IgD-negative memory B cell (primary cell): ENCODE measurements around the gene C20orf141. TPM values are rescaled to one million over a fixed set of nuclear protein-coding genes. Genes with fewer than 3 reads are reported as not detected.
A peak's percentile ranks its signal among the peaks of the same experiment; 100 is the strongest.

ENCODE experiments used
- H3K27ac Mint-ChIP-seq, 3 donors: one replicate each; pipeline ENCODE4 v1.8.0; 2020 to 2022; ENCODE audit warnings: mild to moderate bottlenecking in 3 of 3, mixed read lengths in 3 of 3, moderate library complexity in 1 of 3
- H3K27me3 Mint-ChIP-seq: one replicate; pipeline ENCODE4 v1.8.0; 2021; ENCODE audit warnings: mixed read lengths
- H3K36me3 Mint-ChIP-seq: one replicate; pipeline ENCODE4 v1.8.0; 2020; ENCODE audit warnings: mild to moderate bottlenecking, mixed read lengths
- H3K4me1 Mint-ChIP-seq, 3 donors: one replicate each; pipeline ENCODE4 v1.8.0; 2020 to 2022; ENCODE audit warnings: mixed read lengths in 3 of 3, mild to moderate bottlenecking in 1 of 3
- H3K4me3 Mint-ChIP-seq, 4 donors: one replicate each; pipeline ENCODE4 v1.8.0; 2020 to 2022; ENCODE audit warnings: mild to moderate bottlenecking in 4 of 4, mixed read lengths in 4 of 4, moderate library complexity in 3 of 4
- H3K9me3 Mint-ChIP-seq, 3 donors: one replicate each; pipeline ENCODE4 v1.8.0; 2020 to 2021; ENCODE audit warnings: mixed read lengths in 3 of 3, mild to moderate bottlenecking in 1 of 3
- polyA plus RNA-seq: library from polyadenylated mRNA; unstranded; fragments of 300-500 nt; fragmentation: Illumina TruSeq; gene quantifications from one replicate; pipeline ENCODE4 v1.2.3, GENCODE V29; 2021

C20orf141 gene
- polyA plus RNA-seq, 1 donor from 2014 or later = not detected

DNA sequence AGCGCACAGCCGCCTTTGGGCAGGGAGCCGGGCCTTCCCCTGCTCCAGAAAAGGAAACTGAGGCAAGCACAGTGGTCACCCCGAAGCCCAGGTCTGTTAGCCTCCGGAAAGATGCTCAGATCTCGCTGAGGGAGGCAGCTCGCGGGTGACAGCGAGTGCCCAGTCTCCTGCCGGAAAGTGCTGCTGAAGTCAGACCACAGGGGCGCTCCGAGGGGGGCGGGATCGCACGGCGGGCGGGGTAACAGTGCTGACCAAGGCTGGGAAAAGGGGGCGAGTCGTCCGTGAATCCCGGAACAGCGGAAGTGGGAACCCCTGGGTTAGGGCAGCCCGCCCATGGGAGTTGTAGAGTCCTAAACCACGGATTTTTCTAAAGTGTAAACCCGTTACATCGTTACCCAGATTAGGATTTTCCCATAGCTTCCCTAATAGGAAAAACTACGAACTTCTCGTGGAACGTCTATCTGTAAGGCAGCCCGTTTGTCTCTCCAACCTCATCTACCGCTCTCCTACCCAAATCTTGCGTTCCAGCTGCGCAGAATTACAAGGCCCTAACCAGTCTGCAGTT, 26.3 kb downstream of the C20orf141 start:
- peaks cover 6 to 27% (median 10%) of the 10 kb centered on the region in 3 donors for H3K4me1 Mint-ChIP-seq
- peaks cover 2% of the 10 kb centered on the region for H3K36me3 Mint-ChIP-seq
- no peaks in the 10 kb centered on the region for H3K27me3 Mint-ChIP-seq
- peak overlapping the region; percentile 85 to 98 (median 94) for H3K4me3 Mint-ChIP-seq
- H3K27ac Mint-ChIP-seq = peak overlapping the region in 2 of 3 donors; percentile 83 to 87
- H3K9me3 Mint-ChIP-seq = no peaks in the 10 kb centered on the region

DNA sequence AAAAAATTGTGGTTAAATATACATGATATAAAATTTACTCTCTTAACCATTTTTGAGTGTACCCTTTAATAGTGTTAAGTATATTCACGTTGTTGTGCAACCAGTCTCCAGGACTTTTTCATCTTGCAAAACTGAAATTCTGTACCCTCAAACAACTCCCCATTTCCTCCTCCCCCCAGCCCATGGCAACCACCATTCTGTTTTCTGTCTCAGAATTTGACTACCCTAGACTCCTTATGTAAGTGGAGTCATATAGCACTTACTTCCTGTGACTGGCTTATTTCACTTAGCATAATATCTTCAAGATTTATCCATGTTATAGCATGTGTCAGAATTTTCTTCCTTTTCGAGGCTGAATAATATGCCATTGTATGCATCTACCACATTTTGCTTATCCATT, 30.8 kb downstream of the C20orf141 start:
- Mint-ChIP-seq H3K9me3 (no peaks in the 10 kb centered on the region), H3K4me3 (peak overlapping the region in 1 of 4 donors; percentile 27), H3K27ac (no peak overlapping the region), H3K36me3 (peaks cover 6% of the 10 kb centered on the region), H3K27me3 (no peaks in the 10 kb centered on the region), H3K4me1 (peaks cover 0 to 13% (median 5%) of the 10 kb centered on the region in 3 donors)

DNA sequence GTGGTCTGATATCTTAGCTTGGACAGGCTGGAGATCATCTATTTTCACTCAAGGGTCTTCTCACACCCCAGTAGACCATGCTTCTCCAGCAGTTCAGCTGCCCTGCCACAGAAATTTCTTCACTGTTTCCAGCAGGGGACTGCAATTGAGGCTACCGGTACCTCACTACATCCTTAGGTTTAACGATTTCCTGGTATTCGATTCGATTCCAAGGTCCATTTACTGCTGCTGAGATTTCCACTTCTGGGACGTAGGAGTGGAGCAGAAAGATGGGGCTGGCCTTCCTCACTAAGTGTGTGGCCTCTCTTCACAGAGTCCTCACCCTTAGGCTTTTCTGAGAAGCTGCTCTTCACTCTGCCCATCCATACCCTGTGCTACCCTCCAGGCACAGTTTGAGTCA, 31.9 kb downstream of the C20orf141 start:
- Mint-ChIP-seq H3K27me3 (no peaks in the 10 kb centered on the region), H3K9me3 (no peaks in the 10 kb centered on the region), H3K4me1 (peaks cover 0 to 9% (median 0%) of the 10 kb centered on the region in 3 donors), H3K36me3 (peaks cover 6% of the 10 kb centered on the region), H3K4me3 (no peak overlapping the region), H3K27ac (no peak overlapping the region)

DNA sequence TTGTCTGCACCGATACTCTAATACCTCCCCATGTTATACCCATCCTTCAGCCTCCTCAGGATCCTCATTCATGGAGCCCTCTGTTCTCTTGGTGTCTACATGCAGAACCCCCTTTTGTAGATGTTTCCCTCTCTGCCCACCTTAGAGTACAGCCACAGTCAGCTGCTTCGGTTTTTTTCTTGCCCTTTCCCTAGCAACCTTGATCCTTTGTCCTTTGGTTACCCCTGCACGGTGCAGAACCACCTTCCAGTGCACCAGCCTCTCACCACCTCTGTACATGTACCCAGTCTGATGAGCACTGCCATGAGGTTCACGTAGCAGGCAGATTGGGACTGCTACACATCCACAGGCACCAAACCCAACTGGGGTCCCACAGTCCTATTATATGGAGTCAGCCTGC, 33.0 kb downstream of the C20orf141 start:
- H3K36me3 Mint-ChIP-seq = peaks cover 6% of the 10 kb centered on the region
- H3K27me3 Mint-ChIP-seq = no peaks in the 10 kb centered on the region
- peak overlapping the region in 1 of 3 donors; percentile 46 for H3K27ac Mint-ChIP-seq
- H3K4me1 Mint-ChIP-seq = peaks cover 0 to 18% (median 2%) of the 10 kb centered on the region in 3 donors
- H3K9me3 Mint-ChIP-seq = no peaks in the 10 kb centered on the region
- peak overlapping the region in 1 of 4 donors; percentile 63 for H3K4me3 Mint-ChIP-seq

DNA sequence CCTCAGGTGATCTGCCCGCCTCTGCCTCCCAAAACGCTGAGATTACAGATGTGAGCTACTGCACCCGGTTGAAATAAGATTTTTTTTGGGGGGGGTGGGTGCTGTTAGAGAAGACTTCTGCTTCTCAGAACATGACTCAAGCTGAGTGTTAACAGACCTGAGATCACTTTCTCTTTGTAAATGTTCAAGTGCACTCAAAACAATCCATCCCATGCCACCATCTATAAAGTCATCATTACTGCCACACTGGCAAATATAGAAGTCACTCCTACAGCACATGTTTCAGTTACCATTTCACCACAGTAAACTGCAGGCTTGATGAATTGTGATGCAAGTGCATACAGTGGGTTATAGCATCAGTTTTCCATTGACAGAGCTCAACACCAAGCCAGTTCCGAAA, 34.7 kb downstream of the C20orf141 start:
- Mint-ChIP-seq H3K27ac (no peak overlapping the region), H3K9me3 (no peaks in the 10 kb centered on the region), H3K4me1 (peaks cover 0 to 19% (median 2%) of the 10 kb centered on the region in 3 donors), H3K36me3 (peaks cover 4% of the 10 kb centered on the region), H3K27me3 (no peaks in the 10 kb centered on the region), H3K4me3 (no peak overlapping the region)

DNA sequence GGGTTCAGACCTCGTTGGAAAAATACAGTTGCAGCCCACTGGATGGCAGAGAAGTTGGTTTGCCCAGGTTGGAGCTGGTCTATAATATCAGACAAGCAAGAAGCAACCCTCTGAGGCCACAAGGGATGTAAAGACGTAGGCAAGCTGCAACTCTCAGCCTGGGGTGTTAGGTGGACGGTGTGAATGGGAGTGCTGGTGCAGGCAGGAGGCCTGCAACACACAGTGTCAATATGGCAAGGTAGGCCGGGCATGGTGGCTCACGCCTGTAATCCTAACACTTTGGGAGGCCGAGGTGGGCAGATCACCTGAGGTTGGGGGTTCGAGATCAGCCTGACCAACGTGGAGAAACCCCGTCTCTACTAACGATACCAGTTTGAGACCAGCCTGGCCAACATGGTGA, 36.3 kb downstream of the C20orf141 start:
- H3K4me1 Mint-ChIP-seq = peaks cover 0 to 12% (median 2%) of the 10 kb centered on the region in 3 donors
- no peaks in the 10 kb centered on the region for H3K27me3 Mint-ChIP-seq
- H3K36me3 Mint-ChIP-seq = peaks cover 4% of the 10 kb centered on the region
- H3K4me3 Mint-ChIP-seq = no peak overlapping the region
- H3K9me3 Mint-ChIP-seq = no peaks in the 10 kb centered on the region
- peak overlapping the region in 1 of 3 donors; percentile 40 for H3K27ac Mint-ChIP-seq

DNA sequence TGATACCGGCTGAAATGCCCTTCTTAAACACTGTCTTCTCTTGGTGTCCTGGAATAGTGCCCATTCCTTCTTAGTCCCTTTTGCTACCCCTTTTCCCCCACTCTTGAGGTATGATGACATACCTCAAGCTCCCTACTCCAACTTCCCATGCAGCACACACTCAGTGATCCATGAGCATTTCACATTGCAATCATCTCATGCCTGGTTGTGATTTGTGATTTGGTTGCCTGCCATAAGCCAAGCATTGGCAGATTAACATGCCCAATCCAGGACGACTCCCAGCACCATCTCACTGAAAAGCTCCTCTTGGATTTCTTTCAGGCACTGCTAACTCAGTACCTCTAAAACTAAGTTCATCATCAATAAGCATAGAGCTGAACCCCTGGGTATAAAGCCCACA, 43.8 kb downstream of the C20orf141 start:
- Mint-ChIP-seq H3K4me3 (no peak overlapping the region), H3K4me1 (peaks cover 0 to 2% (median 0%) of the 10 kb centered on the region in 3 donors), H3K27ac (no peak overlapping the region), H3K27me3 (no peaks in the 10 kb centered on the region), H3K36me3 (peaks cover 4% of the 10 kb centered on the region), H3K9me3 (no peaks in the 10 kb centered on the region)

DNA sequence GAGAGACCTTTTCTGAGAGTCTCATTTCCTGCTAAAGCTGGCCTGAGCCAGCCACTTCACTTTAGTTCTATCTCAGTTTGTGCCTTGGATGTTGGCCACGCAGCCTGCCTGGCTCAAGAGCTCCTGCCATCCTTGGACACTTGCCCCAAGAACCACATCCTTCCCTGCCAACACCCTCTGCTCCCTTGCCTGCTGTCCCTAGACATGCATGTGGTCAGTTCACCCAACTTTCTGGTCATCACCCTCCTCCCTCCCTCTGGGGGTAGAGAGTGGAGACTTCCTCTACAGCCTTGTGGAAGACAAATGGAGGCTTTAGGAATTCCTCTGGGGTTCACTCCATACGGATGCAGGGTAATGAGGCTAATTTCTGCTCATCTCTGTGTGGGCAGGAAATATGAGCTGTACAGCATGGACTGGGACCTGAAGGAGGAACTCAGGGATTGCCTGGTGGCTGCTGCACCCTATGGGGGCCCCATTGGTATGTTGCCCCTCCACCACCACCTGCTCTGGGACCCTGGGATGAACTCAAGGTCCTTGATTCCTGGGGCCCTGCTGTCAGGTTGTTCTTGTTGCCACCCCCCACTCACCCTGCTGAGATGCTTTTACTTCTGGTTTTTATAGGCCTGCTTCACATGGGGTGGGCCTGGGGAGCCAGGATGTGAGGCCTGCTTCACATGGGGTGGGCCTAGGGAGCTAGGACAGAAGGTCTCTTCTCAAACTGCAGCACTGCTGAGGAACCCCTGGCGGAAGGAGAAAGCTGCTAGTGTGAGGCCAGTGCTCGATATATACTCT, 44.7 kb downstream of the C20orf141 start:
- no peaks in the 10 kb centered on the region for H3K9me3 Mint-ChIP-seq
- no peak overlapping the region for H3K4me3 Mint-ChIP-seq
- H3K27ac Mint-ChIP-seq = no peak overlapping the region
- H3K27me3 Mint-ChIP-seq = no peaks in the 10 kb centered on the region
- H3K36me3 Mint-ChIP-seq = peaks cover 6% of the 10 kb centered on the region
- H3K4me1 Mint-ChIP-seq = peaks cover 0 to 2% (median 0%) of the 10 kb centered on the region in 3 donors

DNA sequence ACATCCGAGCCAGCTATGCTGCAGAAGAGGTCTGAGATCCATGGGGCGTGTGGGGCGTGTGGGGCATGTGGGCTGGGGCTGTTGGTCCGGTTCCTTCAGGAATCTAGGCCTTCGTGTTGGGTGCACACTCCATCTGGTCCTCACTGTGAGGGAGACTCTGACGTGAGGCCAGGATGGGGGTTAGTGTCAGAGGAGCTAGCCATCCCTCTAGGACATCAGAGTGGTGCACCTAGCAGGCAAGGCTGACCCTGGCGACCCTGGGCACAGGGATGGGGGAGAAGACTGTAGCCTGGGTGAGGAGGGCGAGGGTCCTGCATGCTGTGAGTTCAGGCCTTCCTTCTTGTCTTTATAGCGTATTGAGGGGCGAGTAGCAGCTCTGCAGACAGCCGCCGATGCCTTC, 49.8 kb downstream of the C20orf141 start:
- H3K4me1 Mint-ChIP-seq = peaks cover 0 to 5% (median 0%) of the 10 kb centered on the region in 3 donors
- no peaks in the 10 kb centered on the region for H3K9me3 Mint-ChIP-seq
- no peak overlapping the region for H3K4me3 Mint-ChIP-seq
- peaks cover 7% of the 10 kb centered on the region for H3K36me3 Mint-ChIP-seq
- no peaks in the 10 kb centered on the region for H3K27me3 Mint-ChIP-seq
- no peak overlapping the region for H3K27ac Mint-ChIP-seq

DNA sequence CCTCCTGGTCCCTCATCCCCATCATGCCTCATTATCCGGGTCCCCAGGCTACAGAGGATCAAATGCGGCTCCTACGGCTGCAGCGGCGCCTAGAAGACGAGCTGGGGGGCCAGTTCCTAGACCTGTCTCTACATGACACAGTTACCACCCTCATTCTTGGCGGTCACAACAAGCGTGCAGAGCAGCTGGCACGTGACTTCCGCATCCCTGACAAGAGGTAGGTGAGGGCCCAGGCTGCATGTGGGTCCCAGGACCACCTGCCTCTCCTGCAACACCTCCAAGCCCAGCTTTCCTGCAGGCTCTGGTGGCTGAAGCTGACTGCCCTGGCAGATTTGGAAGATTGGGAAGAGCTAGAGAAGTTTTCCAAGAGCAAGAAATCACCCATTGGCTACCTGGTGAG, 50.3 kb downstream of the C20orf141 start:
- Mint-ChIP-seq H3K4me1 (peaks cover 0 to 5% (median 0%) of the 10 kb centered on the region in 3 donors), H3K4me3 (no peak overlapping the region), H3K27me3 (no peaks in the 10 kb centered on the region), H3K9me3 (no peaks in the 10 kb centered on the region), H3K27ac (no peak overlapping the region), H3K36me3 (peaks cover 7% of the 10 kb centered on the region)

Other genes starting within 250 kb of the C20orf141 start
- gene NOP56, start 162.4 kb upstream of the C20orf141 start, polyA plus RNA-seq = 123 TPM
- 108 TPM for gene IDH3B, start 150.8 kb upstream of the C20orf141 start, polyA plus RNA-seq
- 1.1 TPM for gene EBF4, start 122.2 kb upstream of the C20orf141 start, polyA plus RNA-seq
- 1.1 TPM for gene CPXM1, start 14.4 kb upstream of the C20orf141 start, polyA plus RNA-seq
- gene TMEM239, start 1.4 kb downstream of the C20orf141 start, polyA plus RNA-seq = not detected
- gene PCED1A, start 25.7 kb downstream of the C20orf141 start, polyA plus RNA-seq = 18.2 TPM
- 22.4 TPM for gene VPS16, start 25.8 kb downstream of the C20orf141 start, polyA plus RNA-seq
- gene PTPRA, start 58.5 kb downstream of the C20orf141 start, polyA plus RNA-seq = 22.1 TPM
- gene GNRH2, start 228.6 kb downstream of the C20orf141 start, polyA plus RNA-seq = not detected
- gene MRPS26, start 231.1 kb downstream of the C20orf141 start, polyA plus RNA-seq = 84.4 TPM